Thoracic aorta (tissue), 2 donors: Measurements from ENCODE around the gene RNF149. TPM values are rescaled to one million over a fixed set of nuclear protein-coding genes. Genes with fewer than 3 reads are reported as not detected.
A peak's percentile ranks its signal among the peaks of the same experiment; 100 is the strongest.
"Not testable (repeated sequence)": the region's sequence is repeated elsewhere in the genome, so short reads cannot be mapped to it uniquely, and the experiment has no call there.

Experiments
- ATAC-seq: fragments of 150-250 bp; one replicate; pipeline ENCODE4 v1.8.0; 2017; ENCODE audit warnings: low read depth; ENCODE audit not compliant: insufficient number of reproducible peaks, low FRiP score
- DNase-seq: peaks from one replicate; pipeline ENCODE4 v3.0.0-alpha.2; 2020; ENCODE audit warnings: low spot score
- H3K27ac ChIP-seq, 2 donors: fragments of 200-600 bp; sonication (generic); 1 replicate in 1 of 2; 2 replicates in 1 of 2; pipeline ENCODE4 v1.5.1; 2016; ENCODE audit warnings: mild to moderate bottlenecking in 2 of 2, moderate library complexity in 2 of 2
- H3K27me3 ChIP-seq: fragments of 200-600 bp; sonication (generic); replicated peaks from 2 replicates; pipeline ENCODE4 v1.6.0; 2016; ENCODE audit warnings: mild to moderate bottlenecking; ENCODE audit not compliant: insufficient read depth
- H3K36me3 ChIP-seq: fragments of 200-600 bp; sonication (generic); one replicate; pipeline ENCODE4 v1.5.1; 2016
- H3K4me1 ChIP-seq, 2 donors: fragments of 200-600 bp; sonication (generic); 1 replicate in 1 of 2; 2 replicates in 1 of 2; pipeline versions ENCODE4 v1.5.1 to v1.6.0; 2016; ENCODE audit warnings: low read depth in 2 of 2, mild to moderate bottlenecking in 1 of 2; ENCODE audit not compliant: control insufficient read depth in 1 of 2
- H3K4me3 ChIP-seq: fragments of 200-600 bp; sonication (generic); 2 replicates; pipeline ENCODE4 v1.5.1; 2016; ENCODE audit warnings: mild to moderate bottlenecking
- H3K9me3 ChIP-seq: fragments of 200-600 bp; sonication (generic); 2 replicates; pipeline ENCODE4 v1.5.1; 2016
- CTCF ChIP-seq: fragments of 200-600 bp; sonication (generic); IDR thresholded peaks from one replicate; pipeline ENCODE4 v1.5.1; 2019; ENCODE audit warnings: antibody characterized with exemption
- total RNA-seq, 2 donors: library from RNA; depleted of rRNA; stranded (reverse); fragments of >200 nt; gene quantifications; one replicate each; pipeline versions ENCODE4 v1.1.0 to v1.2.3, GENCODE V29; 2016

RNF149 gene
- total RNA-seq, 2 donors from 2014 or later: 106 to 152 TPM

GRCh38 chr2:101241158-101241557 lies 67.3 kb downstream of the RNF149 start:
- Histone ChIP-seq H3K4me3 (no peak overlapping the region), H3K27ac (no peak overlapping the region), H3K27me3 (no peaks in the 10 kb centered on the region), H3K36me3 (no peaks in the 10 kb centered on the region), H3K4me1 (no peaks in the 10 kb centered on the region), H3K9me3 (no peaks in the 10 kb centered on the region)
- DNase-seq (no peak), ATAC-seq (no peak)
- TF ChIP-seq CTCF: no peak

- not testable (repeated sequence) for H3K4me1 ChIP-seq, H3K27me3 ChIP-seq, H3K27ac ChIP-seq, DNase-seq, H3K9me3 ChIP-seq, H3K36me3 ChIP-seq, ATAC-seq, H3K4me3 ChIP-seq
- peak; percentile 33 for TF ChIP-seq CTCF
These were observed 67.8 kb downstream of the RNF149 start for GRCh38 chr2:101240694-101241093.

- not testable (repeated sequence) for DNase-seq, H3K9me3 ChIP-seq, H3K27me3 ChIP-seq, H3K4me1 ChIP-seq, ATAC-seq, H3K4me3 ChIP-seq, H3K36me3 ChIP-seq, H3K27ac ChIP-seq
These were observed 68.8 kb downstream of the RNF149 start for GRCh38 chr2:101239760-101240118.

- no peak for DNase-seq
- no peak for ATAC-seq
- H3K27ac ChIP-seq: no peak overlapping the region
- TF ChIP-seq CTCF: no peak
- H3K4me3 ChIP-seq: no peak overlapping the region
- H3K9me3 ChIP-seq: no peaks in the 10 kb centered on the region
- H3K4me1 ChIP-seq: no peaks in the 10 kb centered on the region
- no peaks in the 10 kb centered on the region for H3K36me3 ChIP-seq
- H3K27me3 ChIP-seq: no peaks in the 10 kb centered on the region
These were observed 69.4 kb downstream of the RNF149 start for GRCh38 chr2:101238930-101239759.

- not testable (repeated sequence) for H3K4me1 ChIP-seq, ATAC-seq, H3K27ac ChIP-seq, H3K36me3 ChIP-seq, H3K27me3 ChIP-seq, H3K9me3 ChIP-seq, H3K4me3 ChIP-seq, DNase-seq
These were observed 70.6 kb downstream of the RNF149 start for GRCh38 chr2:101237944-101238343.

- H3K4me3 ChIP-seq, H3K9me3 ChIP-seq, DNase-seq, H3K36me3 ChIP-seq, ATAC-seq, H3K4me1 ChIP-seq, H3K27me3 ChIP-seq, H3K27ac ChIP-seq: not testable (repeated sequence)
These were observed 72.5 kb downstream of the RNF149 start for GRCh38 chr2:101235956-101236355.
